HepG2 (cell line): ENCODE data around the gene ODAD4. TPM values are rescaled to one million over a fixed set of nuclear protein-coding genes. Genes with fewer than 3 reads are reported as not detected.

Experiments used
- FOXP4 ChIP-seq: sonication (generic); formaldehyde crosslinking; IDR thresholded peaks from 2 replicates; pipeline ENCODE4 v1.4.0; 2020; ENCODE audit warnings: missing genetic modification reagents
- GFI1 ChIP-seq: sonication (generic); formaldehyde crosslinking; IDR thresholded peaks from 2 replicates; pipeline ENCODE4 v1.5.0; 2020; ENCODE audit warnings: missing genetic modification reagents, mild to moderate bottlenecking, borderline replicate concordance
- HMGXB4 ChIP-seq, 2 experiments: sonication (generic) in 1 of 2; formaldehyde crosslinking in 1 of 2; IDR thresholded peaks; 2 replicates each; pipeline versions ENCODE4 v1.4.0 to v1.6.1; 2018 to 2020; ENCODE audit warnings: missing genetic modification reagents in 2 of 2, borderline replicate concordance in 1 of 2, low read depth in 1 of 2, mild to moderate bottlenecking in 1 of 2, missing biosample characterization in 1 of 2
- KDM3A ChIP-seq: IDR thresholded peaks from 2 replicates; pipeline ENCODE4 v1.6.1; 2018; ENCODE audit warnings: low read depth, missing compliant biosample characterization
- MLXIP ChIP-seq: sonication (generic); formaldehyde crosslinking; IDR thresholded peaks from 2 replicates; pipeline ENCODE4 v1.9.0; 2021; ENCODE audit warnings: missing genetic modification reagents, borderline replicate concordance
- NCOA5 ChIP-seq: sonication (generic); formaldehyde crosslinking; IDR thresholded peaks from 2 replicates; pipeline ENCODE4 v1.4.0; 2020; ENCODE audit warnings: missing genetic modification reagents
- RXRB ChIP-seq: IDR thresholded peaks from 2 replicates; pipeline ENCODE4 v1.6.1; 2016; ENCODE audit warnings: borderline replicate concordance, missing genetic modification reagents, missing compliant biosample characterization
- TEAD3 ChIP-seq: optimal IDR thresholded peaks from 2 replicates; pipeline ENCODE3; 2016; ENCODE audit warnings: borderline replicate concordance
- ZNF574 ChIP-seq: sonication (generic); formaldehyde crosslinking; IDR thresholded peaks from 2 replicates; pipeline ENCODE4 v1.4.0; 2020; ENCODE audit warnings: missing genetic modification reagents
- ZNF710 ChIP-seq: sonication (generic); formaldehyde crosslinking; IDR thresholded peaks from 2 replicates; pipeline ENCODE4 v1.5.0; 2020; ENCODE audit warnings: mild to moderate bottlenecking, missing genetic modification reagents, borderline replicate concordance
- ZNF83 ChIP-seq: sonication (generic); formaldehyde crosslinking; IDR thresholded peaks from 2 replicates; pipeline ENCODE4 v1.4.0; 2020; ENCODE audit warnings: missing genetic modification reagents, mild to moderate bottlenecking, borderline replicate concordance
- polyA plus RNA-seq, 8 experiments: library from polyadenylated mRNA; depleted of rRNA in 3 of 8; stranded (reverse) in 7 of 8; unstranded in 1 of 8; fragments of >200 nt; fragmentation: Illumina TruSeq in 4 of 8; extraction: Trizol in 4 of 8; gene quantifications; 2 replicates each; pipeline versions ENCODE4 v1.2.1 to v1.2.3, GENCODE V29; 2011 to 2016; ENCODE audit warnings: low read depth in 4 of 8, missing spikeins in 1 of 8, mixed read lengths in 1 of 8; ENCODE audit not compliant: insufficient read depth in 1 of 8
- total RNA-seq, 5 experiments: library from RNA; depleted of rRNA; stranded (reverse); fragments of >200 nt; fragmentation: Illumina TruSeq; extraction: Trizol; gene quantifications; 2 replicates each; pipeline ENCODE4 v1.2.3, GENCODE V29; 2016; ENCODE audit warnings: low read depth in 1 of 5

Gene ODAD4
- total and polyA plus RNA-seq, 2 of the 13 experiments (the other 11 are each of a cell fraction or from before 2014, with no cell fraction given), result 0.48 to 0.53 TPM

- peak; percentile 77 for TF ChIP-seq TEAD3 (CRISPR knock-in tag)
- peak; percentile 69; the same call in 1 of the 2 replicates for TF ChIP-seq ZNF710 (CRISPR knock-in tag)
- TF ChIP-seq HMGXB4 (CRISPR knock-in tag; IDR thresholded peaks at IDR 0.05; ENCODE audit: borderline replicate concordance in 1 of 2, low read depth in 1 of 2), result 0 out of 4 replicates have a peak, but pooled peaks of 1 of the 2 experiments have one; percentile 14
- no peak for TF ChIP-seq MLXIP (CRISPR knock-in tag)
- peak; percentile 26; the same call in 1 of the 2 replicates for TF ChIP-seq ZNF574
- TF ChIP-seq KDM3A (CRISPR knock-in tag), result no peak
- TF ChIP-seq GFI1 (CRISPR knock-in tag), result 0 out of 2 replicates have a peak, but pooled peaks have one; percentile 20
- peak; percentile 40; the same call in 1 of the 2 replicates for TF ChIP-seq RXRB (CRISPR knock-in tag)
- no peak for TF ChIP-seq ZNF83
- peak; percentile 47 for TF ChIP-seq FOXP4
- TF ChIP-seq NCOA5 (CRISPR knock-in tag), result no peak
Observed at GRCh38 chr17:41914358-41914766, 16.1 kb upstream of the ODAD4 start (continued).
